Nucleus accumbens (tissue), 56 donors: ENCODE results near the gene ERAL1.
"Not testable (repeated sequence)": the region's sequence is repeated elsewhere in the genome, so short reads cannot be mapped to it uniquely, and the experiment has no call there.

ENCODE experiments used
- DNase-seq, 56 donors: peaks; one replicate each; lab custom pipeline; 2025; lab: John Stamatoyannopoulos, UW

Gene ERAL1

DNA sequence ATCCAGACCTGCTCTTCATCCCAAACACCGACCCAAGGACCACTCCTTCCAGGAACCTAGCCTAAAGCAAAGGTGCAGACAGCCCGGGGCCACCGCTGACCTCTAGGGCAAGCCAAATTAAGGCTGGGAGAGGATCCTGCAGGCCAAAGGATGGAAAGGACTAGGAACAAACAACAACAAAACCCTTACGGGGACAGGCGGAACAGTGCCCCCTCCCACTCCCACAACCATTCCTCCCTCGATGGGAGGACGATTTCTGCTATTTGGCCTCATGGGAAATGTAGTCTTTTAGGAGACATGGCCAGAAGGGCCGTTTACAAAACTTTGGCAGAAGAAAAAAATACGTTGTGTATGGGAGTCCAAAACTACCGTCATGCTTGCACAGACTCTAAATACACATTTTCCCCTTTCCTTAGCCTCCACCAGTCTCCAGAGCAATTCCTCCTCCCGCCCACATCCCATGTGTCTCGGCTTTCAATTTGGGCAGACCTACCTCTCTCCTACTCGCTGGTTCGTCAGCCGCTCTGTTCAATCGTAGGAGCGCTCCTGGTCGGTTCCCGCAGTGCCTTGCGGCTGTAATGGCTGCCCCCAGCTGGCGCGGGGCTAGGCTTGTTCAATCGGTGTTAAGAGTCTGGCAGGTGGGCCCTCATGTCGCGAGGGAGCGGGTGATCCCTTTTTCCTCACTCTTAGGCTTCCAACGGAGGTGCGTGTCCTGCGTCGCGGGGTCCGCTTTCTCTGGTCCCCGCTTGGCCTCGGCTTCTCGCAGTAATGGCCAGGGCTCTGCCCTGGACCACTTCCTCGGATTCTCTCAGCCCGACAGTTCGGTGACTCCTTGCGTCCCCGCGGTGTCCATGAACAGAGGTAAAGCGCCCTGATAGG is at the start of gene ERAL1:
Gene ERAL1, plus strand, starts transcription at position 560 of the 879 bp plus-strand sequence. Its CDS starts 19 bp downstream, at position 579.
- DNase-seq = peak; percentile 33 to 94 (median 78)

DNA sequence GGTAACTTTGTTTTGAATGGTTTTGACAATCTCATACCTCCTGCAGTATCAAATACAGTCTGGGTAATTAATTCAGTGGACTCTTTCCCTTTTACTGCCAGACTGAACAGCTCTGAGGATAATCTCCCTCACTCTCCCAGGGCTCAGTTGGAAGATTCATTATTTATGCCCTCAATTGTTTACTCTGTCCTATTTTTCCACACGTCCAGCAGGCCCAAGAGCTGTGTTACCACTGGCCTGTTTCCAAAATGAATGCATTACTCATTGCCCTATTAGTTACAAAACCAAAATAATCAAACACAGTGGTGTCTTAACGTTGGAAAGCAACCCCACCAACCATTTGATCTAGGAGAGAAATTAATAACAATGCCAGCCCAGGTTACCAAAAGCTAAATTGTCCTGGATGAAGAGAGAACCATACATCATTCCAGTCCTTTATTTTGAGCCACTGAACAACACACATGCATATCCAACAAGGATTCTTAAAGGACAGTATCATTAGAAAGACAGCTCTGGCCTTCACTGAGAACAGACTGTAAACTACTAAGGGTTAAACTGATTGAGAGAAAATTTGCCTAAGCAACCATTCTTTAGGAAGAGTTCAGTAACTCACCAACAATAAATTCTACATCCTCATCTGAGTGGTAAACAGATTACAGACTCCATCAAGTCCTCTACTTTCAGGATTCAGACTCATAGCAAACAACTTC is 46.7 kb upstream of the ERAL1 start:
- DNase-seq = peak in 2 of 56 donors; percentile 15 to 34

DNA sequence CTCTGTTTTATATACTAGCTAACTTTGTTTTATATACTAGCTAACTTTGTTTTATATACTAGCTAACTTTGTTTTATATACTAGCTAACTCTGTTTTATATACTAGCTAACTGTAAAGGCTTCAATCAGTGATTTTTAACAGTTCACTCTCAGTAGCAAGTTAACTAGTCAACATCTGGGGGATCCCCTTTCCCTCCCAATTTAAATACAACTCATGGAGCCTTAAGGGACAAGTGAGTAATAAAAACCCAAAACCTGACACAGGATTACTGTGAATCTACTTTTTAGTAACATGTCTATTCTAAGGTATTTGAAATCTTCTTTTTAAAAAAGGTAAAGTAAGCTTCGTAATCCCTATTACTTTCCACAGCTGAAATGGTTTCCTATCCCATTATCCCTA is 44.4 kb upstream of the ERAL1 start:
- no peak for DNase-seq

DNA sequence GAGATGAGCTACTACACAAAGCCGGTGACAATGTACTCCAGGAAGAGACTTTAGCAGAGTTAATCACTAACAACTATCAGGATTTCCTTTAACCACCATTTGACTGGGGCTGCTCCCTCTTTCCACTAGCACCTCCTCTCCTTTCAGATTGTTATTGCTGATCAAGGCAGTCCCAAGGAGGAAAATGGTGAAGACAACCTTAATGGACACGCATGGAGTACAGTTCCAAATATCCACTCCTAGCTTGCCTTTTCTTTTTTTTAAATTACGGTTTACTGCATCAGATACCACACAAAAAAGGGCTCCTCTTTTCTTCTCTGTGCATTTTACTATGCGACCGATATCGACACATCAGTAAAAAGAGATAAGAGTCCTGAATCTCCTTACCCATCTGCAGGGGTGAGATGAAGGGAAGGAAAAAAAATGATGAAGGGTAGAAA is 43.1 kb upstream of the ERAL1 start:
- peak in 5 of 56 donors; percentile 2 to 44 (median 6) for DNase-seq

DNA sequence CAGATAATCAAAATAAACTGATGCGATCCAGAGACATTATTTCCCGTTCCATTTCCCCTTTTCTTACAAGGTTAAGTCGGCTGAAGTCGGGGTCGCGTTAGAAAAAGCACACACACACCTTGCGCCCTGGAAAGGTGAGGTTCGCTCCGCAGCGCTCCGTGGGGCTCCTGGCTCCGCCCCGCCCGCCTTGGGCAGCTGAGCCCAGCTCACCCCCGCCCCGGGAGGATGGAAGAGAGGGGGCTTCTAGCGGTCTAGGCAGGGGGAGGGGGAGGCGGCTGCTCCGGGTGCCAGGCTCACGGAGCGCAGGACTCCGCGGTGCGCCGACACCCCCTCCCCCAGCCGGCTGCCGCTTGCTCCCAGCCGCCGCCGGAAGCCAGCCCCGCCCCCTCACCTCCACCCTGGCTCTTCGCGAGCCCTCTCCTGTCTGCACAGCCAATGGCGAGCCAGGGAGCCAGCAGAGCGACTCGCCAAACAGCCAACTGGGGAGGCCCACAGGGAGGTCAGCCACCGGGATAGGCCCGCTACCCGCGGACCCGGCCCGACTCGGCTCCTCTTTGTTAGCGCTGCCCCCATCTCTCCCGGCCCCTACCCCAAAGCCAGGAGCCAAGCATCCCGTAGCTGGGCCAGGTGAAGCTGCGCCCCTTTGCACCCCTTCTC is 42.6 kb upstream of the ERAL1 start:
- peak; percentile 80 to 99 (median 96) for DNase-seq

DNA sequence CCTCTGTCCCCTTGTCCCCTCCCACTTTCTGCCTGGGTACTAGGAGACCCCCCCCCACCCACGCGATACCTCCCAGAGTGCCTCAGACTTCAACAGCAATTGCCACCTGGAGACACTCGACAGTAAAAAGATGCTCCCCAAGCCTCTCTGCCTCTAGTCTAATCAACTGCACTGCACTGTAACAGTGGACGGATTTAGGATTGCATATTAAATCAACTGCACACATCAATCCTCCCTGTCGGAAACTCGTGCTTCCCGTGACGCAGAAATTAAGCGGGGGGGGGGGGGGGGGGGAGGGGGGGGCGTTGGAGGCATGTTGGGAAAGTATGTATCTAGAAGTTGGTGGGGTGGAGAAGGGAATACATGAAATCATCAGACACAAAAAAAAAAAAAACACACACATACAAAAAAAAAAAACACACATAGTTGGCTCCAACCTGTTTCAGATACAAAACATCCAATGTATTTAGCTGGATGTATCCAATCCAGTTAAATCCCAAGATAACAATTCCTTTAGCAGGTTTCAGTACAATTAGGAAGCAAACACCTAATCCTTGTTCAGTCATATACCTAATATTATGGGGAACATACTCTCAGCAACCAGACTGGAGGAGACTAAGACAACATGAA is 42.0 kb upstream of the ERAL1 start:
- DNase-seq = peak in 1 of 56 donors; percentile 52

DNA sequence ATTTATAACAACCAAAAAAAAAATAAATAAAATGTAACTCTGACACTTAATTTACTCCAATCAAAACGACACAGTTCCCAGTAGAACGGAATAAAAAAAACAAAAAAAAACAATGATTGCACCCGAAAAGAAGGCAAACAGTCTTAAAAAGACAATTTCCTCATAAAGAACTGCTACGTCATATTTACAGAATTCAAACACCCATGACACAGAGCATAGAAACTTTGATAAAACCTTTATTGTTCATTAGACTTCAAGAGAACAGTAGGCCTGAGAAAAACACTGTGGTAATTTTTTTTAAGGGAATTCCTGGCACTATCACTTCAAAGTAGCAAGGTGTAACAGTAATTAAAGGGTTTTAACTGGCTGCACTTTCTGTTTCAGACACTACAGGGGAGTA is 38.3 kb upstream of the ERAL1 start:
- no peak for DNase-seq

DNA sequence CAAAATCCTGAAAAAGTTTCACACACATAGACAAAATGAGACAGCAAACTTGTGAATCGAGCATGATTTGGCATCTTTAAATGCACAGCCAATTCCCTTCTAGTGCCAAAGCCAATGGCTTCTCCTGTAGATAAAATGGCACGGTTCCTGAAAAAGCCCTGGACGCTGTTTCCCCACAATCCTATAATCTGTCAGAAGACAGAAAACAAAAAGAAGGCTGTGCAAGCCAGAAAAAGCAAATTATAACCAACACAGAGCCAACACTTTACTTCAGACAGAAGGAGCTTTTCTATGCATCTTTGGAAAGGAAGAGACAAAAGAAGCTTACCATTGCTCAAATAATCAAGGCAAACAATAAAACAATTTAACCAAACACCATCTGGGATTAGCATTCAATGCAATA is 36.0 kb upstream of the ERAL1 start:
- peak in 3 of 56 donors; percentile 8 to 20 (median 16) for DNase-seq

DNA sequence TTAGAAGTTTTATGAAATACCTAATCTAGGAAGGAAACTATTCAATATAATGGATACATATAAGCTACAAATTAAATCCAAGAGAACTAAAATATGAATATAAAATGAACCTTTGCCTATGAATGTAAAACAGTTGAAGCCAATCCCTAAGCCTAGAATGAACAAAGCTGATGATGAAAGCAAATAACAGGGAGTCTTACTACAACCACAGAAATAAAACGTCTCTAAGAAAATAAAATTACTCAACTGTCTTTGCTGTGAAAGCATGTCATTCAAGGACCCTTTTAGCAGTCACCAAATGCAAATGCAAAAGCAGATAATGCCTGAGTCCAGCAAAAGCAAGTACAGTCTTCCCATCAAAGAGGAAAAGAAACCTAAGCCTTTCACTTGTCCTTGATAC is 35.2 kb upstream of the ERAL1 start:
- no peak for DNase-seq

DNA sequence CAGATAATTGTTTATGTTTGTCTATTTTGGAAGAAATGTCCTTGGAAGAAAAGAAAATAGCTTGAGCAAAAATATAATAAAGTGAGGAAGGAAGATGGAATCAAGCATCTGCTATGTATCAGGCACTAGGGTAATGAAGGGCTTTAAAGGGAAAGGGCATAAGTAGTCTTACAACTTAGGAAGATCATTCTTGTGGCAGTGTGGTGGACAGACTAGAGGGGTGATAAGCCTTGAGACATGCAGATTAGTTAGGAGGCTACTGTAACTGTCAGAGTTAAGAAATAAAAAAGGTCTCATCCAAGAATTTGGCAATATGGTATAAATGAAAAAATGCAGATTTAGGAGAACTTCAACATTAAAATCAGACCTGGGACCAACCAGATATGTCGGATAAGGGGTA is 27.1 kb upstream of the ERAL1 start:
- DNase-seq = no peak

DNA sequence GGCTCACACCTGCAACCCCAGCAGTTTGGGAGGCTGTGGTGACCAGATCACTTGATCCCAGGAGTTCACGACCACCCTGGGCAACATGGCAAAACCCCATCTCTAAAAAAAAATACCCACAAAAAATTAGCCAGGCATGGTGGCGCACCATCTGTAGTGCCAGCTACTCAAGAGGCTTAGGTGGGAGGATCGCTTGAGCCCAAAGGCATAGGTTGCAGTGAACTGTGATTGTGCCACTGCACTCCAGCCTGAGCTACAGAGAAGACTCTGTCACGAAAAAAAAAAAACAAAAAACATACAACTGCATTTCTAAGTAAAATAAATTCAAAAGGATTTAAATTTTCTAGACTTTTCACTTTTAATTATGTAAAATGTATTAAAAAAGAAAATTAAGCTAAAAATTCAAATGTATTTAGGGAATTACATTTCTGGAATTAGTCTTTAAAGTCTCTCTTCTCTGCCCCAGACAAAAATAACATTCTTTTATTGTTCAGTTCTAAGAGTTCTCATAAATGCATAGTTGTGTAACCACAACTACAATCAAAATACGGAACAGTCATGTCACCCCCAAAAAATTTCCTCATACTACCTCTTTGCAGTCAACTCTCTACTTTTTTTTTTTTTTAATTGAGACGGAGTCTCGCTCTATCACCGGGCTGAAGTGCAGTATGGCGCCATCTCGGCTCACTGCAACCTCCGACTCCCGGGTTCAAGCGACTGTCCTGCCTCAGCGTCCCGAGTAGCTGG is 26.3 kb upstream of the ERAL1 start:
- no peak for DNase-seq

DNA sequence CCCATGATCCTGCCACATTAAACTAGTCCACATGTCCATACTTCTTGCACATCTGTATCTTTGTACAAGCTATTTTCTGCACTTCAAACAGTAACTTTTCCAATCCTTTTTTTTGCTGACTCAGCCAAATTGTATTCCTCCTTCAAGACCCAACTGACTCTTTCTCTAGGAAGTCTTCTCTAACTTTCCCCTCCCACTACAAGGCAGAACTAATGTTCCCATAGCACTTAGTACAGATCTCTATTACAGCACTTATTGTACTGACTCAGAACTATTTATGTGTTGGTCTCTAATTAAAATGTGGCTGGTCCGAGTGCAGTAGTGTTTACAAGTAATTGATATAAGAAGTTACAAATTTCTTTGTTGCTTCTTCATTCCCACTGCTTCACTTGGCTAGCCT is 20.4 kb upstream of the ERAL1 start:
- no peak for DNase-seq

DNA sequence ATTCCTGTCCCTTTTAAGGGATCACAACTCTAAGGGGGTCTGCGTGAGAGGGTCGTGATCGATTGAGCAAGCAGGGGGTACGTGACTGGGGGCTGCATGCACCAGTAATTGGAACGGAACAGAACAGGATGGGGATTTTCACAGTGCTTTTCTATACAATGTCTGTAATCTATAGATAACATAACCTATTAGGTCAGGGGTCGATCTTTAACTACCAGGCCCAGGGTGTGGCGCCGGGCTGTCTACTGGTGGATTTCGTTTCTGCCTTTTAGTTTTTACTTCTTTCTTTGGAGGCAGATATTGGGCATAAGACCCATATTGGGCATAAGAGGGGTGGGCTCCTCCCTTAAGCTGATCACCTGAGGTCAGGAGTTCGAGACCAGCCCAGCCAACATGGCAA is 18.3 kb upstream of the ERAL1 start:
- not testable (repeated sequence) for DNase-seq

DNA sequence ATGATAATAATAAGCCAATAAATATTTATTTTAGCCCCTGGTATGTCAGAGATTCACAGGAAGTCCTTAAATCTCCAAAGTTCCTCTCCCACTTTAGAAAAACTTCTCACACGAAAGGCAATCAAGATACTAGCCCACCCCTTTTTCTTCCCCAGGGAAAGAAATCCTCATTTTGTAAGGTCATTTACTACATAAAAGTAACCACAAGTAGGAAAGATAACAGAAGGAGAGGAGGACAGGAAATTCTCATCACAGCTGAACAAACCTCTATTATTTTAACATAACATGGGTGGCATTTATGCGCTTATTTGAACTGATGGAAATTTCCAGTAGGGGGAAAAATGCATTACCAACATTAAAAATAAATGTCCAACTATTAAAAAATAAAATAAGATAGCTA is 15.6 kb upstream of the ERAL1 start:
- DNase-seq = no peak

DNA sequence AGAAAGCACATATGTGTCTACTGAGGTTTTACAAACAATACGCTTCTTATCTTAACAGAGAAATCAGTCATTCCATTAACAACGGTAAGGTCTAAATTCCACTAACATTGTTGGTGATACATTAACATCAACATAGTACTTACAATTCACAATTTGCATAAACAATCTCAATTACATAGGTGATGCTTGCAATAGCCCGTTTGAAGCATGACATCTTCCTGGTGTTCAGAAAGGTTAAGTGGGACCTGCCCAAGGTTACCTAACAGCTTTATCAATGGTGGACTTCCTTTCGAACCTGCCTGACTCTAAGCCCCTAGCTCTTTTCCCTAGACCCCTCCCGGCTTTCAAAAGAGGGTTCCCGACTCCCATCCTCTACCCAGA is 12.9 kb upstream of the ERAL1 start:
- DNase-seq = no peak

DNA sequence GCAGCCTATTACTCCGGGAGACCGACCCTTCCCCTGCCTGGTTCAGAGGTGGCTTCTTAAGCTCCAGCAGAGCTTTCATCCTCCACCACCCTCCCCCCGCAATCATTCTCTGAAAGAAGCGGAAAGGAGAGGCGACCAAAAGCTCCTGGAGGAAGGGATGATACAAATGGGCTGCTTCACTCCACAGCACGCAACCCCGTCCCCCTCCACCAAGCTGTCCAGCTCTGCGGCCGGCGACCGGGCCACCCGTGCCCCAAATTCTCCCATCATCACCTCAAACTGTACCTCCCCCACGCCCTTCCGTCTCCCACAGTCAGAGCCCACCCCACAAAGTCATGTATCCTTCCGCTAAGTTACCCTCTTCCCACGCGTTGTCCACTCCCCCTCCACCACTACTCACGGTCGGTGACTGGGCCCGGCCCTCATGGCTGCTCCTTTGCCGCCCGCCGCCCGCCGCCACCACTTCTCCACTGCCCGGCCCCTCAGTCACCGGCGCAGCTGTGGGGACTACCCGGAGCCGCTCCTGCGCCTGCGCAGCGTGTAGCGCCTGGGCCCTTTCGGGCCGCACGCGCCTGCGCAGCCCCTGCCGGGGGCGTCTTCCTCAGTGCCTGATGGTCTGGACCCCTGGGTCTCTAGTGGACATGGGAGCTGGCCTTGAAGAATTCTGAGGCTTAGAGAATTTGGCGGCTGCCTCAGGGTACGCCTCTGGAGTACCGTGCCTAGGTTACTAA is 12.4 kb upstream of the ERAL1 start, which contains the start of gene FAM222B:
Gene FAM222B, minus strand, starts transcription at position 509 of the 731 bp plus-strand sequence. CDS start 76,123 bp downstream, outside the sequence.
- DNase-seq = peak in 55 of 56 donors; percentile 13 to 87 (median 71)

DNA sequence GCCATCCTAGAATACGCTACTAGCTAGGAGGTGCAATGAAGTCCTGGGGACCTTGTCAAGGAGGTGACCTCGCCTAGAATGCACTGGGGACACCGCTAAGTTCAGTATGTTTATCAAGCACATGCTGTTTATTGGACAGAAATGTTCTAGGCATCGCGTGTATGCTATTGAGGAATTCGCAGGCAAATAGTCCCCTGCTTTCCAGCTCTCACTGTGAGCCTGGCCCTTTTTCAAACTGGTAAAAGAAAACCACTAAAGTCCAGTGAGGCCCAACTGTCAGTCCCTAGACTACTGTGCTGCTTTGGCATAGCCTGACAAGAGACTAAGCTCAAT is 11.0 kb upstream of the ERAL1 start:
- no peak for DNase-seq

DNA sequence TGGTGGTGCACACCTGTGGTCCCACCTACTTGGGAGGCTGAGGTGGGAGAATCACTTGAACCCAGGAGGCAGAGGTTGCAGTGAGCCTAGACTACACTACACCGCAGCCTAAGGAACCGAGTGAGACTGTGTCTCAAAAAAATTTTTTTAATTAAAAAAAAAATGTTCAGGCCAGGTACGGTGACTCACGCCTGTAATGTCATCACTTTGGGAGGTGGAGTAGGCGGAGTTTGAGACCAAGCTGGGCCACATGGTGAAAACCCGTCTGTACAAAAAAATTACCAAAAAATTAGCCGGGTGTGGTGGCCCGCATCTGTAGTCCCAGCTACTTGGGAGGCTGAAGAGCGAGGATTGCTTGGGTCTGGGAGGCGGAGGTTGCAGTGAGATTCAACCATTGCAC is 8.6 kb upstream of the ERAL1 start:
- no peak for DNase-seq

DNA sequence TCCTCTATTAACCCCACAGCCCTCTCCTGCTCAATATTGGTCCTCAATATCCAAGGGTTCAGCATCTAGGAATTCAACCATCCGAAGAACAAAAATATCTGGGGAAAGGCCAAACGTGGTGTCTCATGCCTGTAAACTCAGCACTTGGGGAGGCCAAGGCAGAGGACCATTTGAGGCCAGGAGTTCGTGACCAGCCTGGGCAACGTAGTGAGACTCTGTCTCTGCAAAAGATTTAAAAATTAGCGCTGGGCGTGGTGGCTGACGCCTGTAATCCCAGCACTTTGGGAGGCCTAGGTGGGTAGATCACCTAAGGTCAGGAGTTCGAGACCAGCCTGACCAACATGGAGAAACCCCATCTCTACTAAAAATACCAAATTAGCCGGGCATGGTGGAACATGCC is 8.1 kb upstream of the ERAL1 start:
- not testable (repeated sequence) for DNase-seq
